GM12864 (cell line): ENCODE measurements around the gene AHCYL2.

Source experiments
- DNase-seq: peaks from one replicate; pipeline ENCODE4 v3.0.0-alpha.2; 2011; ENCODE audit warnings: low read depth
- H3K4me3 ChIP-seq: 2 replicates; pipeline ENCODE4 v1.5.1; 2011; ENCODE audit warnings: mild to moderate bottlenecking, low read depth, low read length, control low read depth
- TF ChIP-seq, protein P1 (sequence below): IDR thresholded peaks from 2 replicates; pipeline ENCODE4 v1.5.1; 2011; ENCODE audit warnings: low read depth, mild to moderate bottlenecking, moderate library complexity, low read length, control low read depth, inconsistent platforms; ENCODE audit errors: missing control alignments

The AHCYL2 gene

DNA sequence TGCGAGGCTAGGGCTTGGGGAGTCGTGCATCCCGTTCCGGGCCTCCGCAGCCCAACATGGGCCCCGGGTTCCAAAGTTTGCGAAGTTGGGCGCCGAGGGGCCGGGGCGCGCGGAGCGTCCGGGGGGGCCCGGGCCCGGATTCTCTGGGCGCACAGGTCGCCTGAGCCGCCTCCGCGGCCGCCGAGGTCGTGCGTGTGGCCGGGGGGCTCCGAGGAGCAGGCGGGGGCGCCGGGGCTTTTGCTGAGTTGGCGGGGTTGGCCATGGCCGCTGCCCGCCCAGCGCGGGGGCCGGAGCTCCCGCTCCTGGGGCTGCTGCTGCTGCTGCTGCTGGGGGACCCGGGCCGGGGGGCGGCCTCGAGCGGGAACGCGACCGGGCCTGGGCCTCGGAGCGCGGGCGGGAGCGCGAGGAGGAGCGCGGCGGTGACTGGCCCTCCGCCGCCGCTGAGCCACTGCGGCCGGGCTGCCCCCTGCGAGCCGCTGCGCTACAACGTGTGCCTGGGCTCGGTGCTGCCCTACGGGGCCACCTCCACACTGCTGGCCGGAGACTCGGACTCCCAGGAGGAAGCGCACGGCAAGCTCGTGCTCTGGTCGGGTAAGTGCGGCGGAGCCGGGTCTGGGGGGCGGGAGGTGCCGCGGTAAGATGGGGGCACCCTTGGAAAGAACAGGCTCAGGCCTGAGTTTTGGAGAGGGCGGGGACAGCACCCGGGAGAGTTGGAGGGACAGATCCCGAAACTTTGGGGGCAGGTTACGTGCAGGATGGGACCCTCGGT is 35.8 kb upstream of the AHCYL2 start:
- no peak for DNase-seq
- H3K4me3 ChIP-seq = peak overlapping the region; percentile 30
- TF ChIP-seq, protein P1, sequence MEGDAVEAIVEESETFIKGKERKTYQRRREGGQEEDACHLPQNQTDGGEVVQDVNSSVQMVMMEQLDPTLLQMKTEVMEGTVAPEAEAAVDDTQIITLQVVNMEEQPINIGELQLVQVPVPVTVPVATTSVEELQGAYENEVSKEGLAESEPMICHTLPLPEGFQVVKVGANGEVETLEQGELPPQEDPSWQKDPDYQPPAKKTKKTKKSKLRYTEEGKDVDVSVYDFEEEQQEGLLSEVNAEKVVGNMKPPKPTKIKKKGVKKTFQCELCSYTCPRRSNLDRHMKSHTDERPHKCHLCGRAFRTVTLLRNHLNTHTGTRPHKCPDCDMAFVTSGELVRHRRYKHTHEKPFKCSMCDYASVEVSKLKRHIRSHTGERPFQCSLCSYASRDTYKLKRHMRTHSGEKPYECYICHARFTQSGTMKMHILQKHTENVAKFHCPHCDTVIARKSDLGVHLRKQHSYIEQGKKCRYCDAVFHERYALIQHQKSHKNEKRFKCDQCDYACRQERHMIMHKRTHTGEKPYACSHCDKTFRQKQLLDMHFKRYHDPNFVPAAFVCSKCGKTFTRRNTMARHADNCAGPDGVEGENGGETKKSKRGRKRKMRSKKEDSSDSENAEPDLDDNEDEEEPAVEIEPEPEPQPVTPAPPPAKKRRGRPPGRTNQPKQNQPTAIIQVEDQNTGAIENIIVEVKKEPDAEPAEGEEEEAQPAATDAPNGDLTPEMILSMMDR = no peak

DNA sequence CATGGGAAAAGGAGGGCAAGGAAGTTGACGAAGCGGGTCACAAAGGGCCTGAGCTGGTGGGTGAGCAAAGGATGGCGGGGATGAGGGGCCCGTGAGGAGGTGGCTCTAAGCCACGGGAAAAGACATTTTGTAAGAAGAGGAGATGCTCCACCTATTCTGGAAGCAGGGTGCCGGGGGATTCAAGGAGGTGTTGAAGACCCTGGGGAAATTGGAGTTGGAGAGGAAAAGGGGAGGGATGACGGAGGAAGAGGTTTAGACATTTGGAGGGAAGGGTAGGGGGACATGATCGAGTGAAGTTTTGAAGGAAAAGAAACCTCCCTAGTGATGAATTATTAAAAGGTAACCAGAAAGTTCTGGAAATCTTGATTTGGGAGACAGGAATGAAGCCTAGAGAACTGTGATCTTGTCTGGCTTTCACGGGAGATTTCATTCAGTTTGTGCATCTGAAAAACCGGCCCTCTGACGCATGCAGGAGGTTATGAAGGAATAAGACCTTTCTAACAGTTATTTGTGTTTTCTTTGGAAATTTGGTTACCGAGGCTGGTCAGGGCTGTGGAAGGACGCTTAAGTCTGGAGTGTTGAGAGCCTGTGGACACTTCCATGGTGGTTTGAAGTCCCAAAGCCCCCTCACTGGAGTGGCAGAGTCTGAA is 35.0 kb upstream of the AHCYL2 start:
- no peak for DNase-seq
- H3K4me3 ChIP-seq = peak overlapping the region; percentile 30
- TF ChIP-seq, protein P1 = no peak

DNA sequence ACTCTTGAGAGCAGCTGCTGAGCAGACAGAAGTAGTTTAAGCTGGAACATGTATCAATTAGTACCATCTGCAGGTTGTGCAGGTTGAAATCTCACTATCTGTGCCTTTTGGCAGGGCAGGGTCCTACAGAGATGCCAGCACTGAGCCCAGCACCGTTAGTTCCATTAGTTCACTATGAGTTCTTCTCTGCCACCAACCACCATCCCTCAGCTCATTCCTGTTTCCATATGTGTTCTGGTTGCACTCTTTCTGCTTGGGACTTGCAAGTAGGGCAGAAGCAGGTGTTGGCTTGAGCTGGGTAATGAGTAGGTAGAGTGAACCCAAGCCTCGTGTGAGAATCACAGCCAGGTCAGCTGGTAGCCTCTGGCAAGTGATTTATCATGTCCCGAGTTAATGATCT is 33.6 kb upstream of the AHCYL2 start:
- no peak for DNase-seq
- no peak overlapping the region for H3K4me3 ChIP-seq
- TF ChIP-seq, protein P1 = no peak

DNA sequence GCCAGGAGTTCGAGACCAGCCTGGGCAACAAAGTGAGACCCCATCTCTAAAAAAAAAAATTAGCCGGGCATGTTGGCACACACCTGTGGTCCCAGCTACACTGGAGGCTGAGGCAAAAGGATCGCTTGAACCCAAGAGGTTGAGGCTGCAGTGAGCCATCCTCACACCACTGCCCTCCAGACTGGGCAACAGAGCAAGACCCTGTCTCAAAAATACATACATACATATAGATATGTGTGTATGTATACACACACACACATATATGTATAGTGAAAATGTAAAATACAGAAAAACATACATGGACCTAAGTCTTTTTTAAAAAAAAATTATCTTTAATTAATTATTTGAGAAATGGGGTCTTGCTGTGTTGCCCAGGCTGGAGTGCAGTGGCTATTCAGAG is 30.9 kb upstream of the AHCYL2 start:
- TF ChIP-seq, protein P1 = no peak
- no peak for DNase-seq
- no peak overlapping the region for H3K4me3 ChIP-seq

DNA sequence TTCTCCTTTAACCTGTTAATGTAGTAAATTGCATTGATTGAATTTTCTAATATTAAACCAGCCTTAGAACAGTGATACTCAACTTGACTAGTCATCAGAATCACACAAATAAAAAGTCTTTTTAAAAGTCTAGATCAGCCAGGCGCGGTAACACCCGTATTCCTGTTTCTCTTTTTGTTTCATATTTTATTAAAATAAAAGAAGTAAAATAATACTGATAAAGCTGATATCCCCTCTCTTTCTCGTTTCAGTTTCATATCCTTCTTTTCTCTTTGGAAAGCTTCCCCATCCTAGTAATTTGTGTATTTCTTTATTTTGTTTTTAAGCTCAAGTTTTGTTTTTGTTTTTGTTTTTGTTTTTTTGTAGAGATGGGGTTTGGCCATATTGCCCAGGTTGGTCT is 27.1 kb upstream of the AHCYL2 start:
- DNase-seq = no peak
- TF ChIP-seq, protein P1 = no peak
- H3K4me3 ChIP-seq = no peak overlapping the region

DNA sequence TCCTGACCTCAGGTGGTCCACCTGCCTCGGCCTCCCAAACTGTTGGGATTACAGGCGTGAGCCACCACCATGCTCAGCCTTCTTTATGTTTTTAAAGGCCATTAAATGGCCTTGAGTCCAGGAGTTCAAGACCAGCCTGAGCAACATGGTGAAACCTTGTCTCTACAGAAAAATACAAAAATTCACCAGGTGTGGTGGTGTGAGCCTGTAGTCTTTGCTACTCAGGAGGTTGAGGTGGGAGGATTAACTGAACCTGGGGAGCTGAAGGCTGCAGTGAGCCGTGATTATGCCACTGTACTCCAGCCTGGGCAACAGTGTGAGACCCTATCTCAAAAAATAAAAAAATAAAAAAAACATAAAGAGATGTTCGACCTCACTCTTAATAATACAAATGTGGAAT is 25.4 kb upstream of the AHCYL2 start:
- no peak for DNase-seq
- H3K4me3 ChIP-seq = no peak overlapping the region
- TF ChIP-seq, protein P1 = no peak
